ENCODE measurements around the gene TTC19. TPM values are rescaled to one million over a fixed set of nuclear protein-coding genes. Genes with fewer than 3 reads are reported as not detected.

The TTC19 gene
- total RNA-seq, 1 experiment from 2014 or later = 28.4 TPM

- H3K27ac ChIP-seq (ENCODE audit: low read length) = no peak overlapping the region
- H3K4me3 ChIP-seq (ENCODE audit: low read depth in 2 of 2, low read length in 2 of 2) = no peak overlapping the region
- in situ Hi-C loops (cut with HindIII; ENCODE audit: low pct_unique_long_range_greater_than_20kb, low sequenced_read_pairs) = no loop called here
- DNase-seq (ENCODE audit: low read depth, low spot score) (no peak), ATAC-seq (no peak)
- no peaks in the 10 kb centered on the region for H3K27me3 ChIP-seq (ENCODE audit: control insufficient read depth, insufficient read depth, low read length)
- H3K9me3 ChIP-seq (ENCODE audit: control insufficient read depth, insufficient read depth, low read depth, low read length) = no peaks in the 10 kb centered on the region
- intact Hi-C loops (cut with micrococcal nuclease; ENCODE audit: unreplicated experiment) = no loop called here
- H3K36me3 ChIP-seq (ENCODE audit: control insufficient read depth, insufficient read depth, low read length) = peaks cover 25% of the 10 kb centered on the region
- BruUV-seq (replicated peaks) = no TSS peak
- ChIA-PET POLR2A (no interaction called here), CTCF (no interaction called here)
- no peaks in the 10 kb centered on the region for H3K4me1 ChIP-seq (ENCODE audit: control insufficient read depth, insufficient read depth, low read length)
- TF ChIP-seq POLR2AphosphoS5 (IDR thresholded peaks at IDR 0.05; ENCODE audit: low read depth, low read length) = no peak
- no peak for TF ChIP-seq TCF7L2 (IDR thresholded peaks at IDR 0.05; ENCODE audit: low read depth, low read length)
- TF ChIP-seq, protein P1, sequence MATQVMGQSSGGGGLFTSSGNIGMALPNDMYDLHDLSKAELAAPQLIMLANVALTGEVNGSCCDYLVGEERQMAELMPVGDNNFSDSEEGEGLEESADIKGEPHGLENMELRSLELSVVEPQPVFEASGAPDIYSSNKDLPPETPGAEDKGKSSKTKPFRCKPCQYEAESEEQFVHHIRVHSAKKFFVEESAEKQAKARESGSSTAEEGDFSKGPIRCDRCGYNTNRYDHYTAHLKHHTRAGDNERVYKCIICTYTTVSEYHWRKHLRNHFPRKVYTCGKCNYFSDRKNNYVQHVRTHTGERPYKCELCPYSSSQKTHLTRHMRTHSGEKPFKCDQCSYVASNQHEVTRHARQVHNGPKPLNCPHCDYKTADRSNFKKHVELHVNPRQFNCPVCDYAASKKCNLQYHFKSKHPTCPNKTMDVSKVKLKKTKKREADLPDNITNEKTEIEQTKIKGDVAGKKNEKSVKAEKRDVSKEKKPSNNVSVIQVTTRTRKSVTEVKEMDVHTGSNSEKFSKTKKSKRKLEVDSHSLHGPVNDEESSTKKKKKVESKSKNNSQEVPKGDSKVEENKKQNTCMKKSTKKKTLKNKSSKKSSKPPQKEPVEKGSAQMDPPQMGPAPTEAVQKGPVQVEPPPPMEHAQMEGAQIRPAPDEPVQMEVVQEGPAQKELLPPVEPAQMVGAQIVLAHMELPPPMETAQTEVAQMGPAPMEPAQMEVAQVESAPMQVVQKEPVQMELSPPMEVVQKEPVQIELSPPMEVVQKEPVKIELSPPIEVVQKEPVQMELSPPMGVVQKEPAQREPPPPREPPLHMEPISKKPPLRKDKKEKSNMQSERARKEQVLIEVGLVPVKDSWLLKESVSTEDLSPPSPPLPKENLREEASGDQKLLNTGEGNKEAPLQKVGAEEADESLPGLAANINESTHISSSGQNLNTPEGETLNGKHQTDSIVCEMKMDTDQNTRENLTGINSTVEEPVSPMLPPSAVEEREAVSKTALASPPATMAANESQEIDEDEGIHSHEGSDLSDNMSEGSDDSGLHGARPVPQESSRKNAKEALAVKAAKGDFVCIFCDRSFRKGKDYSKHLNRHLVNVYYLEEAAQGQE (IDR thresholded peaks at IDR 0.05; ENCODE audit: insufficient read depth in 1 of 2, low read depth in 2 of 2, low read length in 1 of 2) = no peak
- no peak for TF ChIP-seq SIN3A (IDR thresholded peaks at IDR 0.05; ENCODE audit: borderline replicate concordance, insufficient read depth, low read depth, low read length)
- TF ChIP-seq, protein P2, sequence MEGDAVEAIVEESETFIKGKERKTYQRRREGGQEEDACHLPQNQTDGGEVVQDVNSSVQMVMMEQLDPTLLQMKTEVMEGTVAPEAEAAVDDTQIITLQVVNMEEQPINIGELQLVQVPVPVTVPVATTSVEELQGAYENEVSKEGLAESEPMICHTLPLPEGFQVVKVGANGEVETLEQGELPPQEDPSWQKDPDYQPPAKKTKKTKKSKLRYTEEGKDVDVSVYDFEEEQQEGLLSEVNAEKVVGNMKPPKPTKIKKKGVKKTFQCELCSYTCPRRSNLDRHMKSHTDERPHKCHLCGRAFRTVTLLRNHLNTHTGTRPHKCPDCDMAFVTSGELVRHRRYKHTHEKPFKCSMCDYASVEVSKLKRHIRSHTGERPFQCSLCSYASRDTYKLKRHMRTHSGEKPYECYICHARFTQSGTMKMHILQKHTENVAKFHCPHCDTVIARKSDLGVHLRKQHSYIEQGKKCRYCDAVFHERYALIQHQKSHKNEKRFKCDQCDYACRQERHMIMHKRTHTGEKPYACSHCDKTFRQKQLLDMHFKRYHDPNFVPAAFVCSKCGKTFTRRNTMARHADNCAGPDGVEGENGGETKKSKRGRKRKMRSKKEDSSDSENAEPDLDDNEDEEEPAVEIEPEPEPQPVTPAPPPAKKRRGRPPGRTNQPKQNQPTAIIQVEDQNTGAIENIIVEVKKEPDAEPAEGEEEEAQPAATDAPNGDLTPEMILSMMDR (IDR thresholded peaks at IDR 0.05) = no peak
These were observed 74.8 kb downstream of the TTC19 start for GRCh38 chr17:16074423-16074822.

DNA sequence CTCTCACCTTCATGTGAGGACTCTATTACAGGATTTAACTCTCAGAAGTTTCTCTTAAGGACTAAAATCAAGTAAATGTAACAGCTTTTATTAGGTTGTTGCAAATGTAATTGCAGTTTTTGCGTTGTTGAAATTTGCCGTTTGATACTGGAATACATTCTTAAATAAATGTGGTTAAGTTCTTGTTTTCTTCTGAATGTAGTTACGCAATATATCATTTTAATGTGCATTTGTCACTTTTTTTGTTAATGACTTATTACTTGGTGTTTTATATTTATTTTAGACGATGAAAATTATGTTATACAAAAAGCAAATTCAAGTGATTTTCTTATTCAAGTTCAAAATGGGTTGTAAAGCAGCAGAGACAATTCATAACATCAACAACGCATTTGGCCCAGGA, 76.3 kb downstream of the TTC19 start:
- POLR2A ChIA-PET = no interaction called here
- BruUV-seq (replicated peaks) = no TSS peak
- ATAC-seq (no peak), DNase-seq (ENCODE audit: low read depth, low spot score) (no peak)
- intact Hi-C loops (cut with micrococcal nuclease; ENCODE audit: unreplicated experiment) (no loop called here), in situ Hi-C loops (cut with HindIII; ENCODE audit: low pct_unique_long_range_greater_than_20kb, low sequenced_read_pairs) (no loop called here)
- Histone ChIP-seq H3K27me3 (ENCODE audit: control insufficient read depth, insufficient read depth, low read length) (no peaks in the 10 kb centered on the region), H3K9me3 (ENCODE audit: control insufficient read depth, insufficient read depth, low read depth, low read length) (no peaks in the 10 kb centered on the region), H3K4me3 (ENCODE audit: low read depth in 2 of 2, low read length in 2 of 2) (no peak overlapping the region), H3K27ac (ENCODE audit: low read length) (no peak overlapping the region), H3K4me1 (ENCODE audit: control insufficient read depth, insufficient read depth, low read length) (no peaks in the 10 kb centered on the region), H3K36me3 (ENCODE audit: control insufficient read depth, insufficient read depth, low read length) (peaks cover 31% of the 10 kb centered on the region)
- TF ChIP-seq TCF7L2 (IDR thresholded peaks at IDR 0.05; ENCODE audit: low read depth, low read length) (no peak), SIN3A (IDR thresholded peaks at IDR 0.05; ENCODE audit: borderline replicate concordance, insufficient read depth, low read depth, low read length) (no peak), POLR2AphosphoS5 (IDR thresholded peaks at IDR 0.05; ENCODE audit: low read depth, low read length) (no peak)
- TF ChIP-seq, protein P1 (IDR thresholded peaks at IDR 0.05; ENCODE audit: insufficient read depth in 1 of 2, low read depth in 2 of 2, low read length in 1 of 2) = no peak
- TF ChIP-seq, protein P2 (IDR thresholded peaks at IDR 0.05) = no peak
- CTCF ChIA-PET = no interaction called here

Other genes starting within 250 kb of the TTC19 start
- gene ADORA2B, start 54.7 kb upstream of the TTC19 start, total RNA-seq (2021; ENCODE audit: unreplicated experiment) = 42.7 TPM
- gene ZSWIM7, start 120 bp upstream of the TTC19 start, total RNA-seq (2021; ENCODE audit: unreplicated experiment) = 17.5 TPM
- gene NCOR1, start 215.7 kb downstream of the TTC19 start, total RNA-seq (2021; ENCODE audit: unreplicated experiment) = 83.8 TPM
- 14.8 TPM for gene PIGL, start 217.4 kb downstream of the TTC19 start, total RNA-seq (2021; ENCODE audit: unreplicated experiment)

Data from Panc1 (cell line).